ENCODE measurements around the gene MADD. TPM values are rescaled to one million over a fixed set of nuclear protein-coding genes. Genes with fewer than 3 reads are reported as not detected.
A peak's percentile ranks its signal among the peaks of the same experiment; 100 is the strongest.

The MADD gene
- total RNA-seq, 1 experiment from 2014 or later: 41.0 TPM

GRCh38 chr11:47271328-47271727, 1.4 kb downstream of the MADD start:
- Histone ChIP-seq H3K79me2 (ENCODE audit: insufficient read depth, low read length) (peaks cover 12% of the 10 kb centered on the region; the same call in 1 of the 2 replicates), H4K5ac (ENCODE audit: insufficient read length, low read depth, low read length) (no peak overlapping the region), H3K79me1 (ENCODE audit: insufficient read depth, low read depth, low read length, poor library complexity, severe bottlenecking) (no peaks in the 10 kb centered on the region), H3K14ac (ENCODE audit: insufficient read depth, low read length) (no peak overlapping the region), H3K4me2 (ENCODE audit: insufficient read depth, insufficient read length, low read length) (peak overlapping the region; percentile 99), H2AFZ (ENCODE audit: low read length) (no peak overlapping the region), H4K8ac (replicated peaks; ENCODE audit: insufficient read length, low read depth, low read length) (no peak overlapping the region), H3K27ac (ENCODE audit: insufficient read length, low read depth, low read length) (no peak overlapping the region), H3K56ac (ENCODE audit: insufficient read length, low read depth, low read length) (no peak overlapping the region), H2BK120ac (ENCODE audit: low read depth, low read length, poor library complexity, severe bottlenecking) (no peak overlapping the region), H3K18ac (ENCODE audit: insufficient read length, low read depth, low read length) (no peak overlapping the region), H2BK5ac (ENCODE audit: insufficient read length, low read length) (no peak overlapping the region), H3K4ac (ENCODE audit: low read depth, low read length) (no peak overlapping the region), H2BK15ac (ENCODE audit: low read depth, low read length) (no peak overlapping the region), H3K23ac (ENCODE audit: insufficient read length, low read depth, low read length) (no peak overlapping the region), H3K9ac (ENCODE audit: extremely low read depth, insufficient read length, low read length) (no peak overlapping the region), H2BK20ac (ENCODE audit: low read depth, low read length, poor library complexity, severe bottlenecking) (no peak overlapping the region), H4K20me1 (ENCODE audit: control insufficient read depth, insufficient read depth, insufficient read length) (no peaks in the 10 kb centered on the region), H2BK12ac (ENCODE audit: insufficient read length, low read depth, low read length) (no peak overlapping the region), H3K23me2 (ENCODE audit: insufficient read length, low read depth, low read length, poor library complexity, severe bottlenecking) (peaks cover 13% of the 10 kb centered on the region), H3K27me3 (ENCODE audit: insufficient read depth, low read length) (no peaks in the 10 kb centered on the region), H3T11ph (ENCODE audit: low read length) (no peak overlapping the region), H4K91ac (ENCODE audit: insufficient read length, low read depth, low read length) (no peak overlapping the region), H3K9me3 (ENCODE audit: control insufficient read depth, low read depth, low read length) (no peaks in the 10 kb centered on the region), H3K4me1 (ENCODE audit: insufficient read depth, low read length) (peaks cover 7% of the 10 kb centered on the region; the same call in 1 of the 2 replicates), H2AK5ac (ENCODE audit: insufficient read length, low read length) (no peak overlapping the region)
- no peak for DNase-seq
- Mint-ChIP-seq H3K9me3 (no peaks in the 10 kb centered on the region), H3K27me3 (ENCODE audit: low read depth) (no peaks in the 10 kb centered on the region), H3K36me3 (ENCODE audit: insufficient read depth in 1 of 3, low read depth in 3 of 3) (peaks cover 15 to 22% (median 18%) of the 10 kb centered on the region in 3 experiments; a peak in 6 of 7 replicates), H3K4me3 (peak overlapping the region; percentile 84 to 87), H3K27ac (no peak overlapping the region), H3K4me1 (peaks cover 36 to 45% of the 10 kb centered on the region in 2 experiments)
- TF ChIP-seq CTCF (conservative IDR thresholded peaks at IDR 0.05): no peak
- no CpG with 5 or more reads among the region's 4 CpGs for WGBS (ENCODE audit: extremely low coverage, insufficient read length, low lambda C conversion rate)
